HepG2 (cell line): Measurements from ENCODE around the gene SRC. TPM values are rescaled to one million over a fixed set of nuclear protein-coding genes. Genes with fewer than 3 reads are reported as not detected.
A peak's percentile ranks its signal among the peaks of the same experiment; 100 is the strongest.

Source experiments
- ARID5B ChIP-seq: IDR thresholded peaks from 2 replicates; pipeline ENCODE4 v1.4.0; 2020; ENCODE audit warnings: mild to moderate bottlenecking, missing genetic modification reagents
- HDAC2 ChIP-seq: sonication (generic); formaldehyde crosslinking; IDR thresholded peaks from 2 replicates; pipeline ENCODE4 v1.4.0; 2020; ENCODE audit warnings: missing genetic modification reagents
- MTA1 ChIP-seq: sonication (generic); formaldehyde crosslinking; IDR thresholded peaks from 2 replicates; pipeline ENCODE4 v1.4.0; 2020; ENCODE audit warnings: missing genetic modification reagents, mild to moderate bottlenecking, borderline replicate concordance
- PRPF4 ChIP-seq: fragments of 200-400 bp; formaldehyde crosslinking; IDR thresholded peaks from 2 replicates; pipeline ENCODE4 v1.6.1; 2016; ENCODE audit warnings: low read length, low read depth; ENCODE audit not compliant: poor library complexity, severe bottlenecking
- PTBP1 ChIP-seq: fragments of 200-400 bp; formaldehyde crosslinking; IDR thresholded peaks from 2 replicates; pipeline ENCODE4 v1.6.1; 2018; ENCODE audit warnings: low read length, low read depth; ENCODE audit not compliant: poor library complexity, severe bottlenecking
- U2AF2 ChIP-seq: fragments of 200-400 bp; formaldehyde crosslinking; IDR thresholded peaks from 2 replicates; pipeline ENCODE4 v1.6.1; 2017; ENCODE audit warnings: low read depth, mild to moderate bottlenecking, low read length
- ZBTB1 ChIP-seq: sonication (generic); formaldehyde crosslinking; IDR thresholded peaks from 2 replicates; pipeline ENCODE4 v1.4.0; 2020; ENCODE audit warnings: missing genetic modification reagents, borderline replicate concordance
- ZFP36 ChIP-seq: fragments of 150-350 bp; IDR thresholded peaks from 2 replicates; pipeline ENCODE4 v1.6.1; 2018; ENCODE audit warnings: borderline replicate concordance, low read length, low read depth; ENCODE audit not compliant: partially characterized antibody
- polyA plus RNA-seq, 8 experiments: library from polyadenylated mRNA; depleted of rRNA in 3 of 8; stranded (reverse) in 7 of 8; unstranded in 1 of 8; fragments of >200 nt; fragmentation: Illumina TruSeq in 4 of 8; extraction: Trizol in 4 of 8; gene quantifications; 2 replicates each; pipeline versions ENCODE4 v1.2.1 to v1.2.3, GENCODE V29; 2011 to 2016; ENCODE audit warnings: low read depth in 4 of 8, missing spikeins in 1 of 8, mixed read lengths in 1 of 8; ENCODE audit not compliant: insufficient read depth in 1 of 8
- total RNA-seq, 5 experiments: library from RNA; depleted of rRNA; stranded (reverse); fragments of >200 nt; fragmentation: Illumina TruSeq; extraction: Trizol; gene quantifications; 2 replicates each; pipeline ENCODE4 v1.2.3, GENCODE V29; 2016; ENCODE audit warnings: low read depth in 1 of 5
- TF ChIP-seq, protein P1 (sequence below), 2 experiments: sonication (generic) in 1 of 2; formaldehyde crosslinking in 1 of 2; IDR thresholded peaks; 2 replicates each; pipeline versions ENCODE4 v1.6.1 to v1.9.0; 2014 to 2022; ENCODE audit warnings: antibody characterized with exemption in 1 of 2, borderline replicate concordance in 1 of 2, inconsistent platforms in 1 of 2, low read depth in 1 of 2, missing genetic modification reagents in 1 of 2
- TF ChIP-seq, protein P2 (sequence below): sonication (generic); formaldehyde crosslinking; IDR thresholded peaks from 2 replicates; pipeline ENCODE4 v1.4.0; 2020; ENCODE audit warnings: mild to moderate bottlenecking, missing genetic modification reagents
- TF ChIP-seq, protein P3 (sequence below): sonication (generic); formaldehyde crosslinking; IDR thresholded peaks from 2 replicates; pipeline ENCODE4 v1.4.0; 2020; ENCODE audit warnings: mild to moderate bottlenecking, missing genetic modification reagents

The SRC gene
- total and polyA plus RNA-seq, 2 of the 13 experiments (the other 11 are each of a cell fraction or from before 2014, with no cell fraction given): 54.7 to 192 TPM

DNA sequence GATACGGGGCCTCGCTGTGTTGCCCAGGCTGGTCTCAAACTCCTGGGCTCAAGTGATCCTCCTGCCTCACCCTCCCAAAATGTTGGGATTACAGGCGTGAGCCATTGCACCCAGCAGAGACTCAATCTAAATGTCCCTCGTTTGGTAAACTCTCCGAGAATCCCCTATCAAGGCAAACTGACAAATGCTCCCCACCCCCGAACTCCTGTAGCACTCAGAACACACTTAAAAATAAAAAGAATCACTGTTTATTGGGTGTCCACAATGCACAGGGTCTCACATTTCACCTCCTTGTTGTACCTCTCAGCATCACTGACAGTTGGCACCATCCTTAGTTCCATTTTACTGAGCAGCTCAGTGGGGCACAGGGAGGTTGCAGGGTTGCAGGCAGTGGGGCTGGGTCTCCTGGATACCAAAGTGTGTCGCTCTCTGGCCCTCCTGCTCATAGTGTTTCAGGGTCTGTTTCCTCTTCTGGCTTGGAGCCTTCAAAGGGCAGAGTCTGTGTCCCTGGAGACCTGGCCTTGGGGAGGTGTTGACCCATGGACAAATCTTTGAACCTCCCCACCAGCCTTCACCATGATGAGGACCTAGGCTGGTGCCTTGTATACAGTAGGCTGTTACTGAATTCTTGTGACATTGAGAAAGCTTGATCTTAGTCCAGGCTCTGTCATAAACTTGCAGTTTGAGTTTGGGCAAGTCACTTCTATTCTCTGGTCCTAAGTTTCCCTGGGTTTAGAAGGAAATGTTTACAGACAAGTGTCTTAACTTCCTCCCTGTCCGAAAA lies 8.5 kb upstream of the SRC start (continued):
- TF ChIP-seq, protein P1, sequence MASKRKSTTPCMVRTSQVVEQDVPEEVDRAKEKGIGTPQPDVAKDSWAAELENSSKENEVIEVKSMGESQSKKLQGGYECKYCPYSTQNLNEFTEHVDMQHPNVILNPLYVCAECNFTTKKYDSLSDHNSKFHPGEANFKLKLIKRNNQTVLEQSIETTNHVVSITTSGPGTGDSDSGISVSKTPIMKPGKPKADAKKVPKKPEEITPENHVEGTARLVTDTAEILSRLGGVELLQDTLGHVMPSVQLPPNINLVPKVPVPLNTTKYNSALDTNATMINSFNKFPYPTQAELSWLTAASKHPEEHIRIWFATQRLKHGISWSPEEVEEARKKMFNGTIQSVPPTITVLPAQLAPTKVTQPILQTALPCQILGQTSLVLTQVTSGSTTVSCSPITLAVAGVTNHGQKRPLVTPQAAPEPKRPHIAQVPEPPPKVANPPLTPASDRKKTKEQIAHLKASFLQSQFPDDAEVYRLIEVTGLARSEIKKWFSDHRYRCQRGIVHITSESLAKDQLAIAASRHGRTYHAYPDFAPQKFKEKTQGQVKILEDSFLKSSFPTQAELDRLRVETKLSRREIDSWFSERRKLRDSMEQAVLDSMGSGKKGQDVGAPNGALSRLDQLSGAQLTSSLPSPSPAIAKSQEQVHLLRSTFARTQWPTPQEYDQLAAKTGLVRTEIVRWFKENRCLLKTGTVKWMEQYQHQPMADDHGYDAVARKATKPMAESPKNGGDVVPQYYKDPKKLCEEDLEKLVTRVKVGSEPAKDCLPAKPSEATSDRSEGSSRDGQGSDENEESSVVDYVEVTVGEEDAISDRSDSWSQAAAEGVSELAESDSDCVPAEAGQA (IDR thresholded peaks at IDR 0.05; ENCODE audit: low read depth): no peak
- TF ChIP-seq, protein P1 (CRISPR knock-in tag; IDR thresholded peaks at IDR 0.05; ENCODE audit: borderline replicate concordance): no peak
- peak; percentile 69; the same call in 1 of the 2 replicates for TF ChIP-seq MTA1 (CRISPR knock-in tag)
- TF ChIP-seq ZFP36: no peak
- TF ChIP-seq, protein P2, sequence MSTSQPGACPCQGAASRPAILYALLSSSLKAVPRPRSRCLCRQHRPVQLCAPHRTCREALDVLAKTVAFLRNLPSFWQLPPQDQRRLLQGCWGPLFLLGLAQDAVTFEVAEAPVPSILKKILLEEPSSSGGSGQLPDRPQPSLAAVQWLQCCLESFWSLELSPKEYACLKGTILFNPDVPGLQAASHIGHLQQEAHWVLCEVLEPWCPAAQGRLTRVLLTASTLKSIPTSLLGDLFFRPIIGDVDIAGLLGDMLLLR (CRISPR knock-in tag): no peak
- TF ChIP-seq ZBTB1: no peak
- TF ChIP-seq, protein P3, sequence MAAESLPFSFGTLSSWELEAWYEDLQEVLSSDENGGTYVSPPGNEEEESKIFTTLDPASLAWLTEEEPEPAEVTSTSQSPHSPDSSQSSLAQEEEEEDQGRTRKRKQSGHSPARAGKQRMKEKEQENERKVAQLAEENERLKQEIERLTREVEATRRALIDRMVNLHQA (CRISPR knock-in tag): no peak
- TF ChIP-seq HDAC2 (CRISPR knock-in tag): peak; percentile 93
- TF ChIP-seq ARID5B (CRISPR knock-in tag): peak; percentile 85
- TF ChIP-seq PRPF4: no peak
- TF ChIP-seq U2AF2: no peak
- TF ChIP-seq PTBP1: no peak
